NCI-H1417 treated with DMSO at 0.1 percent for 48 hours (cell line): ENCODE data around the gene ANGPT4.
"Not testable (repeated sequence)": the region's sequence is repeated elsewhere in the genome, so short reads cannot be mapped to it uniquely, and the experiment has no call there.

Source experiments
- DNase-seq: peaks from one replicate; lab custom pipeline; 2025; lab: John Stamatoyannopoulos, UW

ANGPT4 gene

DNA sequence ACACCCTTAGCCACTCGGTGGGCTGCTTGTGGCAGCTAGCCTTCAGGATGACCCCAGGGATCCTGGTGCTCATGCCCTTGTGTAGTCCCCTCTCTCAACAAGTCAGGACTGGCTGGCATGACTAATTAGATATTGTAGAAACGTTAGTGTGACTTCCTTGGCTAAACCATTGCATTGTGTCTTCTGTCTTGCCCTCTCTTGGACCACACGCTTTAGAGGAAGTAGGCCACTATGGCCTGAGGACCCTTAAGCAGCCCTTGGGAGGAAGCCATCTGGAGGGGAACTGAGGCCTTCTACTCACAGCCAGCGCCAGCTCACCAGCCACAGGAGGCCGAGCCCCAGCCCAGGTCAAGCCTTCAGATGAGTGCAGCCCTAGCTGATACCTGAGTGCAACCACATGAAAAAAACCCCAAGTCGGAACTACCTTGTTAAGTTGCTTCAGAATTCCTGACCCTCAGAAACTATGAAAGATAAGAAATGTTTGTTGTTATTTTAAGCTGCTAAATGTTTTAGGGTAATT, 10.1 kb downstream of the ANGPT4 start:
- no peak for DNase-seq

GRCh38 chr20:905396-905961, 10.7 kb downstream of the ANGPT4 start:
- no peak for DNase-seq

DNA sequence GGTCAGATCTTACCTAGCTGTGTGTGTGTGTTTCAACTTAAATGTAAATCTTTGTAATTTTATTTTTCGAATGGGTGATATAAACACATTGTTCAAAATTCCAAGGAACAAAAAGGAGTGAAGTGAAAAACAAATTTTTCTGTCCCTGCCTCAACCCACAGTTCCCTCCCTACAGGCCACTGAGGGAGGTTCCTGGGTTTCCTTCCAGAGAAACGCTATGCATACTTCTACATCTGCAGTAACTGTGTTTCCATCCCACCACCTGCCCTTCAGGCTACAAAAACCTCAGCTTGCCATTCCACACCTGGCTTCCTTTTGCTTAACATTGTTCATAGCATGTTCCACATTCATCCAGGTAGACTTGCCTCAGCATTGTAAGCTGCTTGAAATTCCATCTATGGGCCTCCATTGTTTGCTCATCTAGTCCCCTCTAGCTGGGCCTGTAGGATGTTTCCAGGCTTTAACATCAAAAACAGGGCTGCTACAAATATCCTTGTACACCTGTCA, 12.0 kb downstream of the ANGPT4 start:
- DNase-seq, result no peak

DNA sequence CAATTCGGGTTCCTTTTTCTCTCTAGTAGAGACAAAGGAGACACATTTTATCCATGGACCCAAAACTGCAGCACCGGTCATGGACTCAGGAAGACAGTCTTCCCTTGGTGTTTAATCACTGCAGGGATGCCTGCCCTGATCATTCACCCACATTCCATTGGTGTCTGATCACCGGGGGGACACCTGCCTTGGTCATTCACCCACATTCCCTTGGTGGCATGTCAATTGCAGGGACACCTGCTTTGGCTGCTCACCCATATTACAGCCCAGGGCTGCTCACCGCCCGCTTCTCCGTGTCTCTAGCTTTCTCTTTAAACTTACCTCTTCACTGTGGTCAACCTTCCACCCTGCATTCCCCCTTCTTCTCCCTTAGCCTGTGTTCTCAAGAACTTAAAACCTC, 18.7 kb downstream of the ANGPT4 start:
- DNase-seq, result not testable (repeated sequence)

DNA sequence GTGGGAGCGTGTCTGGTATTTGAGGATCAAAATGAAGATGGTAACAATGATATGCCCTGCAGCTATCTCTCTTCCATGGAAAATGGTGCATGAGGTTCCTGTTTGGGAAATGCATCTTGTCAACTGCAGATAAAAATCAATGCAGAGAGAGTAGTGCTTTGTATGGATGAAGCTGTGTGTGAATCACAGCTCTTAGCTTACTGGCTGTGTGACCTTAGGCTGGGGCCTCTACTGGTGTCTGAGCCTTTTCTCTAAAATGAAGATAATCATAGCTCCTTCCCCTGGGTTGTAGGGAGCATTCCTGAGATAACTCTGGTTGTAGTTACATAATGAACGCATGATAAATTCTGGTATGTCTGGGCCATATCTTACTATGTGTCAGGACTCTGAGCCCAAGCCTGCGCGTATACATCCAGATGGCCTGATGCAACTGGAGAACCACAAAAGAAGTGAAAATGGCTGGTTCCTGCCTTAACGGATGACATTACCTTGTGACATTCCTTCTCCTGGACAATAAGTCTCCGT, 19.6 kb downstream of the ANGPT4 start:
- no peak for DNase-seq

GRCh38 chr20:892371-892770, 23.8 kb downstream of the ANGPT4 start:
- DNase-seq, result not testable (repeated sequence)

DNA sequence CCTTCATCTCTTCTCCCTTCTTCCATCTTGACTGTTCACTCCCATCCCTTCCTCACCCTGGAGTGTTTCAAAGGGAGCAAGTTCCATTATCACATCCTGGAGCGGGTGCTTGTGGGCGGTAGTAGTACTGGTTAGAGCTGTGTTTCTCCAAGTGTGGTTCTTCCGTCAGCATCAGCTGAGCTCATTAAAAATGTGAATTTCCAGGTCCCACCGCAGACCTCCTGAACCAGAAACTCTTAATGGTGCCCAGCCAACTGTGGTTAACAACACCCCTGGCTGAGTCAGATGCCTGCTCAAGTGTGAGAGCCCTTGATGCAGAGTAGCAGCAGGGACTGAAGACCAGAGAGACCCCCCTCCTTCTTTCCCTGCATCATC, 24.4 kb downstream of the ANGPT4 start:
- no peak for DNase-seq

- no peak for DNase-seq
These were observed 25.0 kb downstream of the ANGPT4 start for GRCh38 chr20:891058-891705.

- DNase-seq, result no peak
These were observed 25.5 kb downstream of the ANGPT4 start for GRCh38 chr20:890666-891057.

GRCh38 chr20:889932-890463, 26.1 kb downstream of the ANGPT4 start:
- DNase-seq, result no peak

DNA sequence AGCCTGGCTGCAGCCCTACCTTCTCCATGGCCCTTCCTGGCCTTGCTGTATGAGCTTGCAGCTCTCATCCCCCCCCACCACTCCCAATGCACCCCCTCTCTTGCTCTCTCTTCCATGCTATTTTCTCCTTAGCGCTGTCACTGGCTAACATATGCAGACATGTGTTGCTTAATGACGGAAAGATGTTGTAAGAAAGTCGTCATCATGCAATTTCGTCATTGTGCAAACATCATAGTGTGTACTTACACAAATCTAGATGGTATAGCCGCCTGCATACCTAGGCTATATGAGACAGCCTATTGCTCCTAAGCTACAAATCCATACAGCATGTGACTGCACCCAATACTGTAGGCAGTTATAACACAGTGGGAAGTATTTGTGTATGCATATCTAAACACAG, 27.0 kb downstream of the ANGPT4 start:
- no peak for DNase-seq

DNA sequence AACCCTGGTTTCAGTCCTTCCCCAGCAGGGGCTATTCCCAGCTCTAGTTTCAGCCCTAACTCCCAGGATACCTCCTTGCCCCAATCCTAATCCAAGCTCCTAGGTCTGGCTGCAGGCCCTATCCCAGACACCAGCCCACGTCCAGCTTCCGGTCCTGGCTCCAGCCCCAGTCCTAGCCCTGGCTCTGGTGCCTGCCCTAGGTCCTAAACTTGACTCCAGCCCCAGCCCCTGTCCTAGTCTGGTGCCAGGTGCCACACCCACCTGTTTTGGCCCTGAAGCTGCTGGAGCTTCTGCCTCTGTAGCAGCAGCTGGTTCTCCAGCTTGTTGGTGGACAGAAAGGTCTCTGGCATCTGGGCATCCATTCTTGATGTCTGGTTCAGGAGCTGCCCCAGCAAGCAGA, 28.1 kb downstream of the ANGPT4 start:
- no peak for DNase-seq

GRCh38 chr20:887137-887536, 29.0 kb downstream of the ANGPT4 start:
- no peak for DNase-seq

GRCh38 chr20:884983-885952, 30.9 kb downstream of the ANGPT4 start:
- DNase-seq, result no peak

GRCh38 chr20:881783-882144, 34.4 kb downstream of the ANGPT4 start:
- no peak for DNase-seq

DNA sequence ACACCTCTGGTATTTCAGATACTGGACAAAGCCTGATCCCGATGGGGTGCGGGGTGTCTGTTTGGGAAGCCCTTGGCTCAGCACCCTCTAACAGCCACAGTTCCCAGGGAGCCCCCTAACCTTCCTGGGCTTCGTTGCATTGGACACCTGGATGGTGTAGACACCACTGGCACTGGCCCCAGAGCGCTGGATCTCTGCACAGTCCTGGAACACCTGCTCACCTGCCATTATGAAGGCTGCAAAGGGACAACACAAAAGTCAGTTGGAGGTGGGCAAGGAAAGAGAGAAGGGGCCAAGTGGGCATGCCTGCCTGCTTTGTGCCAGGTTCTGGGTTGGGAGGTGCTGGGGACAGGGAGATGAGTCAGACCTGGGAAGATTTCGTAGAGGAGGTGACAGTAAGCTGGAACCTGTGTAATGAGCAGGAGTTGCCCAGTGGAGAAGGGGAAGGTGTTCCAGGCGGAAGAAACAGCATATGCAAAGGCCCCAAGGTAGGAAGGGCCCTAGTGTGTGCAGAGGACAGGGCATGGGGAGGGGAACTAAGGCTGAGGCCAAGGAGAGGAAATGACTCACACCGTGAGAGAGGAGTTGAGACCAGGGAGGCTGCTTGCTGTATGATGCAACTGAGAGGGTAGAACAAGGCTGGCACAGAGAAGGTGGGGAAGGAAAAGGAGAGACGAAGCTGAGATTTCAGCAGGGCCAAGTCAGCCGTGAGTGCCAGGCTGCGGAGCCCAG, 34.9 kb downstream of the ANGPT4 start:
- DNase-seq, result no peak

DNA sequence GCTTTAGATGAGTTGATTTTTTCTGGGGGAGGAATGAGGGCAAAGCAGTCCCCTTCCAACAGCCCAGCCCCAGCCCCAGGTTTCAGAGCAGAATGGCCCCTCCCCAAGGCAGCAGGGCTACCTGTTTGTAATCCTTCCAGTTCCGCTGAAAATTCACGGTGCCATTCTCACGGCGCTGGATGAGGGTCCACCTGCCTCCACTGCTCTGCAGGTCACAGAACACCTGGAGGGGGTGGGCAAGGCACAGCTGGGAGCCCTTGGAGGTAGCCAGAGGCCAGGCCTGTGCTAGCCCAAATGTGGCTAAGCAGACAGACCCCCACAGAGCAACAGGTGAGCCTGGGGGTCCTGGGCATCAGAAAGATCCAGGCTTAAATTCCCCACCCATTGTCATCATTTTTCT, 36.5 kb downstream of the ANGPT4 start:
- no peak for DNase-seq

- DNase-seq, result no peak
These were observed 37.4 kb downstream of the ANGPT4 start for GRCh38 chr20:878511-879307.

- no peak for DNase-seq
These were observed 38.3 kb downstream of the ANGPT4 start for GRCh38 chr20:877814-878213.

DNA sequence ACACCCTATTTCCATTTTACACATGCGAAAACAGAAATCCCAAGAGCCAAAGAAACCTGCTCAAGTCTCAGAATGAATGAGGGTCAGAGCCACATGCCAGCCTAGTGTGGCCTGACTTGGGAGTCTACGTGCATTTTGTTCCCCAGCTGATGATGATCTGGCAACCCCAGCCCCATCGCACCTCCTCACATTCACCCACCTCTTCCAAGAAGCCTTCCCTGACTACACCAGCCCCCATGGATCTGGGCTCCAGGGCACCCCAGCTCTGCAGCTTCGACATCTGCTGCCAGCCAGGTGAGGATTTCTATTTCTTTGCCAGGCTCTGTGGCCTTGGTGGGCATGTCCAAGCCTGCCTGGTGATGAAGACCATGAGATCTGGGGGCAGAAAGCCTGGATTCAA, 41.0 kb downstream of the ANGPT4 start:
- DNase-seq, result no peak
